ENCODE results near the gene KRTAP4-8. TPM values are rescaled to one million over a fixed set of nuclear protein-coding genes. Genes with fewer than 3 reads are reported as not detected.

Gene KRTAP4-8
- total RNA-seq, 1 experiment from 2014 or later = not detected

- no peaks in the 10 kb centered on the region for H3K36me3 ChIP-seq
- no peaks in the 10 kb centered on the region for H3K9me3 ChIP-seq (replicated peaks)
- H3K4me3 ChIP-seq = no peak overlapping the region
- no peaks in the 10 kb centered on the region for H3K27me3 ChIP-seq (replicated peaks)
- DNase-seq (ENCODE audit: low read depth in 1 of 2, low spot score in 2 of 2) = peak; percentile 48 to 67
- H3K4me1 ChIP-seq (replicated peaks) = peaks cover 25% of the 10 kb centered on the region
- H3K27ac ChIP-seq = peak overlapping the region; percentile 90
Observed at GRCh38 chr17:41048441-41048840, 49.5 kb downstream of the KRTAP4-8 start.

Other genes starting within 250 kb of the KRTAP4-8 start
- not detected in 2 replicates for gene KRT12, start 230.9 kb downstream of the KRTAP4-8 start, total RNA-seq (2014; rRNA removed; shearing (Covaris generic))
- not detected in 2 replicates for gene KRT20, start 212.9 kb downstream of the KRTAP4-8 start, total RNA-seq (2014; rRNA removed; shearing (Covaris generic))
- not detected in 2 replicates for gene KRT23, start 160.5 kb downstream of the KRTAP4-8 start, total RNA-seq (2014; rRNA removed; shearing (Covaris generic))
- not detected in 2 replicates for gene KRT39, start 131.2 kb downstream of the KRTAP4-8 start, total RNA-seq (2014; rRNA removed; shearing (Covaris generic))
- gene KRT40, start 113.8 kb downstream of the KRTAP4-8 start, total RNA-seq (2014; rRNA removed; shearing (Covaris generic)) = not detected in 2 replicates
- gene KRTAP3-3, start 104.0 kb downstream of the KRTAP4-8 start, total RNA-seq (2014; rRNA removed; shearing (Covaris generic)) = not detected in 2 replicates
- not detected in 2 replicates for gene KRTAP3-2, start 98.2 kb downstream of the KRTAP4-8 start, total RNA-seq (2014; rRNA removed; shearing (Covaris generic))
- gene KRTAP3-1, start 89.0 kb downstream of the KRTAP4-8 start, total RNA-seq (2014; rRNA removed; shearing (Covaris generic)) = not detected in 2 replicates
- 0.45 and 2.5 TPM in 2 replicates for gene KRTAP1-5, start 70.9 kb downstream of the KRTAP4-8 start, total RNA-seq (2014; rRNA removed; shearing (Covaris generic))
- not detected in 2 replicates for gene KRTAP1-4, start 67.9 kb downstream of the KRTAP4-8 start, total RNA-seq (2014; rRNA removed; shearing (Covaris generic))
- gene KRTAP1-3, start 63.3 kb downstream of the KRTAP4-8 start, total RNA-seq (2014; rRNA removed; shearing (Covaris generic)) = not detected in 2 replicates
- gene KRTAP1-1, start 56.7 kb downstream of the KRTAP4-8 start, total RNA-seq (2014; rRNA removed; shearing (Covaris generic)) = not detected in 2 replicates
- gene KRTAP2-1, start 50.8 kb downstream of the KRTAP4-8 start, total RNA-seq (2014; rRNA removed; shearing (Covaris generic)) = not detected in 2 replicates
- gene KRTAP2-2, start 42.9 kb downstream of the KRTAP4-8 start, total RNA-seq (2014; rRNA removed; shearing (Covaris generic)) = not detected in 2 replicates
- gene KRTAP2-3, start 38.0 kb downstream of the KRTAP4-8 start, total RNA-seq (2014; rRNA removed; shearing (Covaris generic)) = not detected in 2 replicates
- not detected in 2 replicates for gene KRTAP2-4, start 32.3 kb downstream of the KRTAP4-8 start, total RNA-seq (2014; rRNA removed; shearing (Covaris generic))
- gene KRTAP4-7, start 14.0 kb downstream of the KRTAP4-8 start, total RNA-seq (2014; rRNA removed; shearing (Covaris generic)) = not detected in 2 replicates
- not detected in 2 replicates for gene KRTAP4-16, start 4.1 kb upstream of the KRTAP4-8 start, total RNA-seq (2014; rRNA removed; shearing (Covaris generic))
- gene KRTAP4-9, start 7.2 kb upstream of the KRTAP4-8 start, total RNA-seq (2014; rRNA removed; shearing (Covaris generic)) = not detected in 2 replicates
- gene KRTAP4-11, start 20.2 kb upstream of the KRTAP4-8 start, total RNA-seq (2014; rRNA removed; shearing (Covaris generic)) = not detected in 2 replicates
- not detected in 2 replicates for gene KRTAP4-12, start 26.0 kb upstream of the KRTAP4-8 start, total RNA-seq (2014; rRNA removed; shearing (Covaris generic))
- gene KRTAP4-6, start 42.4 kb upstream of the KRTAP4-8 start, total RNA-seq (2014; rRNA removed; shearing (Covaris generic)) = not detected in 2 replicates
- not detected in 2 replicates for gene KRTAP4-5, start 51.7 kb upstream of the KRTAP4-8 start, total RNA-seq (2014; rRNA removed; shearing (Covaris generic))
- gene KRTAP4-4, start 62.6 kb upstream of the KRTAP4-8 start, total RNA-seq (2014; rRNA removed; shearing (Covaris generic)) = not detected in 2 replicates
- not detected in 2 replicates for gene KRTAP4-3, start 70.1 kb upstream of the KRTAP4-8 start, total RNA-seq (2014; rRNA removed; shearing (Covaris generic))
- gene KRTAP4-2, start 80.1 kb upstream of the KRTAP4-8 start, total RNA-seq (2014; rRNA removed; shearing (Covaris generic)) = not detected in 2 replicates
- gene KRTAP4-1, start 86.8 kb upstream of the KRTAP4-8 start, total RNA-seq (2014; rRNA removed; shearing (Covaris generic)) = not detected in 2 replicates
- gene KRTAP9-1, start 91.7 kb upstream of the KRTAP4-8 start, total RNA-seq (2014; rRNA removed; shearing (Covaris generic)) = not detected in 2 replicates
- not detected in 2 replicates for gene KRTAP9-2, start 128.5 kb upstream of the KRTAP4-8 start, total RNA-seq (2014; rRNA removed; shearing (Covaris generic))
- gene KRTAP9-3, start 134.3 kb upstream of the KRTAP4-8 start, total RNA-seq (2014; rRNA removed; shearing (Covaris generic)) = not detected in 2 replicates
- not detected in 2 replicates for gene KRTAP9-8, start 139.9 kb upstream of the KRTAP4-8 start, total RNA-seq (2014; rRNA removed; shearing (Covaris generic))
- not detected in 2 replicates for gene KRTAP9-4, start 151.5 kb upstream of the KRTAP4-8 start, total RNA-seq (2014; rRNA removed; shearing (Covaris generic))
- gene KRTAP9-9, start 157.2 kb upstream of the KRTAP4-8 start, total RNA-seq (2014; rRNA removed; shearing (Covaris generic)) = not detected in 2 replicates
- not detected in 2 replicates for gene KRTAP9-6, start 167.2 kb upstream of the KRTAP4-8 start, total RNA-seq (2014; rRNA removed; shearing (Covaris generic))
- not detected in 2 replicates for gene KRTAP9-7, start 177.6 kb upstream of the KRTAP4-8 start, total RNA-seq (2014; rRNA removed; shearing (Covaris generic))
- not detected in 2 replicates for gene KRTAP29-1, start 204.7 kb upstream of the KRTAP4-8 start, total RNA-seq (2014; rRNA removed; shearing (Covaris generic))
- not detected in 2 replicates for gene KRTAP16-1, start 211.2 kb upstream of the KRTAP4-8 start, total RNA-seq (2014; rRNA removed; shearing (Covaris generic))
- gene KRTAP17-1, start 217.6 kb upstream of the KRTAP4-8 start, total RNA-seq (2014; rRNA removed; shearing (Covaris generic)) = not detected in 2 replicates

All from SJSA1 (cell line).